ENCODE results near the gene ATP8A2.

- TF ChIP-seq RFX5 (IDR thresholded peaks at IDR 0.05; ENCODE audit: low read depth, low read length) (no peak), POLR2A (IDR thresholded peaks at IDR 0.05; ENCODE audit: low read depth, low read length) (no peak), CTCF (conservative IDR thresholded peaks at IDR 0.05; ENCODE audit: low read depth, low read length) (no peak)
Measured at GRCh38 chr13:26011996-26012821, 640.4 kb downstream of the ATP8A2 start.
